Measurements from ENCODE around the gene CLTA.

DNA sequence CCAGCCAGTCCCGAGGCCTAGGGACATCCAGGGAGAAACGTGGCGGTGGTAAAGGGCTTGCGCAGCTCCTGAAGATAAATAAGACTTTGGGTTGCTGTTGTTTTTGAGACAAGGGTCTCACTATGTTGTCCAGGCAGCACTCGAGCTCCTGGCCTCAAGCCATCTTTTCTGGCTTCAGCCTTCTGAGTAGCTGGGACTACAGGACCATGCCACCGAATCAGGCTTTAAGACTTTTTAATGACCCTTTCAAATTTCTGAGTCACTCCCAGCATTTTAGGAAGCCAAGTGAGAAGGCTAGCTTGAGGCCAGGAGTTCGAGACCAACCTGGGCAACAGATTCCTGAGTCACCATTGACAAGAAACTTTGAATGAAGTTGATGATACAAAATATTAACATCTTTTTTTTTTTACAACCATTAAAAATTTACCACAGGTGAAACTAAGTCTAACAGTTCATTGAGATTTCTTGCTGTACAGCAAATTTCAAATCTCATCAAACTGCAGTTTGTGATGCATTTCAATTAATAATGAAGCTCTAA lies 68.3 kb downstream of the CLTA start:
- TF ChIP-seq, protein P1, sequence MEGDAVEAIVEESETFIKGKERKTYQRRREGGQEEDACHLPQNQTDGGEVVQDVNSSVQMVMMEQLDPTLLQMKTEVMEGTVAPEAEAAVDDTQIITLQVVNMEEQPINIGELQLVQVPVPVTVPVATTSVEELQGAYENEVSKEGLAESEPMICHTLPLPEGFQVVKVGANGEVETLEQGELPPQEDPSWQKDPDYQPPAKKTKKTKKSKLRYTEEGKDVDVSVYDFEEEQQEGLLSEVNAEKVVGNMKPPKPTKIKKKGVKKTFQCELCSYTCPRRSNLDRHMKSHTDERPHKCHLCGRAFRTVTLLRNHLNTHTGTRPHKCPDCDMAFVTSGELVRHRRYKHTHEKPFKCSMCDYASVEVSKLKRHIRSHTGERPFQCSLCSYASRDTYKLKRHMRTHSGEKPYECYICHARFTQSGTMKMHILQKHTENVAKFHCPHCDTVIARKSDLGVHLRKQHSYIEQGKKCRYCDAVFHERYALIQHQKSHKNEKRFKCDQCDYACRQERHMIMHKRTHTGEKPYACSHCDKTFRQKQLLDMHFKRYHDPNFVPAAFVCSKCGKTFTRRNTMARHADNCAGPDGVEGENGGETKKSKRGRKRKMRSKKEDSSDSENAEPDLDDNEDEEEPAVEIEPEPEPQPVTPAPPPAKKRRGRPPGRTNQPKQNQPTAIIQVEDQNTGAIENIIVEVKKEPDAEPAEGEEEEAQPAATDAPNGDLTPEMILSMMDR (IDR thresholded peaks at IDR 0.05; ENCODE audit: control extremely low read depth in 1 of 3, insufficient read depth in 1 of 3, low read depth in 1 of 3, low read length in 3 of 3), result no peak
- TF ChIP-seq HDAC2 (IDR thresholded peaks at IDR 0.05; ENCODE audit: borderline replicate concordance in 1 of 2, low read depth in 2 of 2, low read length in 2 of 2), result no peak
- no peak for TF ChIP-seq CHD2 (IDR thresholded peaks at IDR 0.05; ENCODE audit: low read length)
- TF ChIP-seq SP1 (IDR thresholded peaks at IDR 0.05; ENCODE audit: low read depth, low read length), result no peak

Measured in H1 (cell line).